Heart right ventricle (tissue), 16 donors: Measurements from ENCODE around the gene SS18L1. TPM values are rescaled to one million over a fixed set of nuclear protein-coding genes. Genes with fewer than 3 reads are reported as not detected.

Experiments used
- ATAC-seq, 8 donors: fragments of 200-7000 bp; cut with Tn5 transposase; one replicate each; pipeline ENCODE4 v1.9.1; 2020; ENCODE audit warnings: mild to moderate bottlenecking in 8 of 8, moderate library complexity in 8 of 8, moderate number of reproducible peaks in 1 of 8
- DNase-seq, 2 donors: peaks; one replicate each; pipeline ENCODE4 v3.0.0-alpha.2; 2020
- H3K27ac ChIP-seq, 10 donors: fragments of 200-600 bp; sonication (generic) in 2 of 10; one replicate each; pipeline versions ENCODE4 v1.5.0 to v1.8.0; 2020 to 2022; ENCODE audit warnings: mild to moderate bottlenecking in 3 of 10
- H3K27me3 ChIP-seq, 7 donors: fragments of 200-600 bp; one replicate each; pipeline ENCODE4 v1.8.0; 2021 to 2022; ENCODE audit warnings: mild to moderate bottlenecking in 2 of 7
- H3K36me3 ChIP-seq, 9 donors: fragments of 200-600 bp; sonication (generic) in 1 of 9; one replicate each; pipeline versions ENCODE4 v1.5.0 to v1.8.0; 2020 to 2022; ENCODE audit warnings: mild to moderate bottlenecking in 2 of 9
- H3K4me1 ChIP-seq, 9 donors: fragments of 200-600 bp; sonication (generic) in 1 of 9; one replicate each; pipeline versions ENCODE4 v1.5.0 to v1.8.0; 2020 to 2022; ENCODE audit warnings: mild to moderate bottlenecking in 4 of 9
- H3K4me3 ChIP-seq, 10 donors: fragments of 200-600 bp; sonication (generic) in 2 of 10; one replicate each; pipeline versions ENCODE4 v1.5.0 to v1.8.0; 2020 to 2022; ENCODE audit warnings: mild to moderate bottlenecking in 7 of 10, moderate library complexity in 2 of 10
- H3K9me3 ChIP-seq, 11 donors: fragments of 200-600 bp in 10 of 11; sonication (generic) in 2 of 11; one replicate each; pipeline versions ENCODE4 v1.5.0 to v1.8.0; 2013 to 2022; ENCODE audit warnings: mild to moderate bottlenecking in 2 of 11, control low read depth in 1 of 11, moderate library complexity in 1 of 11
- CTCF ChIP-seq, 9 donors: fragments of 200-600 bp; sonication (generic) in 2 of 9; IDR thresholded peaks; one replicate each; pipeline versions ENCODE4 v1.5.0 to v1.8.0; 2021 to 2022; ENCODE audit warnings: antibody characterized with exemption in 9 of 9, mild to moderate bottlenecking in 5 of 9, moderate library complexity in 1 of 9
- WGBS, 2 donors: extraction: QIAGEN DNeasy Blood & Tissue Kit; methylation state at CpG; one replicate each; pipeline ENCODE4 v1.1.7; 2013; ENCODE audit warnings: inconsistent platforms in 1 of 2; 5-methylcytosine and 5-hydroxymethylcytosine counted together
- intact Hi-C, 10 donors: fragments of 100-400 bp; cut with DNase I; formaldehyde crosslinking; loops; one replicate each; pipeline versions ENCODE4 v1.11.1 to v1.14.2; 2022
- polyA plus RNA-seq, 2 donors: library from polyadenylated mRNA; stranded (reverse); fragments of 200-250 nt; gene quantifications; one replicate each; pipeline ENCODE4 v1.2.3, GENCODE V29; 2013
- total RNA-seq, 10 donors: library from RNA; stranded (reverse); fragmentation: NEBNext Ultra II Directional in 3 of 10; extraction: Animal tissue kit (Norgen Biotek cat#: 25700) in 3 of 10; gene quantifications; one replicate each; pipeline versions ENCODE4 v1.2.1 to v1.2.4, GENCODE V29; 2021 to 2023
- donor health status: Arrhythmogenic right ventricular cardiomyopathy.
- donor health status: ischemic (EF 13 %, LVEDD 7.1; RV severe dilation, severe dysfunction).
- donor health status: healthy with polysubstance abuse.
- donor health status: DM: no; HTN: yes; CAD: no.
- donor health status: DM: no; HTN: no; CAD: no.
- donor health status: ischemic (EF 25% LVEDD 6.9; RV normal size, moderate dysfunction).
- donor health status: ischemic (EF 25% LVEDD 5.7; RV mildly dilated, moderate dysfunction).
- donor health status: healthy.
- donor health status: DM: yes; HTN: yes; CAD: no.
- donor health status: Ischemic cardiomyopathy.
- donor health status: ischemic (EF 35%, LVEDD 5.7; RV mildly dilated, moderate dysfunction).
- donor health status: nonischemic (EF 11% LVEDD 7.7; RV severe dilation, severe dysfunction).
- donor health status: DM: yes; HTN: yes; CAD: no.
- donor health status: PGD.
- donor health status: ischemic (EF 29% LVEDD 5.4; RV normal size, mild dysfunction).
- donor health status: nonischemic (EF 23%, LVEDD 6.1; RV moderate dilation, normal function).

Gene SS18L1
- total and polyA plus RNA-seq, 12 donors: 5.2 to 22.3 (median 7.4) TPM

GRCh38 chr20:62193079-62194025, 49.8 kb downstream of the SS18L1 start:
- peaks cover 0 to 83% (median 22%) of the 10 kb centered on the region in 9 donors for H3K36me3 ChIP-seq
- no peak overlapping the region for H3K4me3 ChIP-seq
- H3K9me3 ChIP-seq: no peaks in the 10 kb centered on the region
- no peak for TF ChIP-seq CTCF (IDR thresholded peaks at IDR 0.05)
- H3K27me3 ChIP-seq: no peaks in the 10 kb centered on the region
- WGBS, 2 donors: 91 to 92% methylated on average over 29 of the region's 29 CpGs
- intact Hi-C loops: no loop called here
- ATAC-seq (no peak), DNase-seq (peak in 1 of 2 donors; percentile 6)
- peaks cover 0 to 12% (median 0%) of the 10 kb centered on the region in 9 donors for H3K4me1 ChIP-seq
- H3K27ac ChIP-seq: no peak overlapping the region

- ATAC-seq (no peak), DNase-seq (no peak)
- no peaks in the 10 kb centered on the region for H3K27me3 ChIP-seq
- H3K27ac ChIP-seq: no peak overlapping the region
- no peaks in the 10 kb centered on the region for H3K9me3 ChIP-seq
- H3K36me3 ChIP-seq: peaks cover 0 to 86% (median 30%) of the 10 kb centered on the region in 9 donors
- intact Hi-C loops: no loop called here
- no peak overlapping the region for H3K4me3 ChIP-seq
- WGBS, 2 donors: 85 to 90% methylated on average over 8 of the region's 8 CpGs
- no peak for TF ChIP-seq CTCF (IDR thresholded peaks at IDR 0.05)
- H3K4me1 ChIP-seq: peaks cover 0 to 12% (median 0%) of the 10 kb centered on the region in 9 donors
Observed at GRCh38 chr20:62195075-62195405, 51.5 kb downstream of the SS18L1 start.

GRCh38 chr20:62195736-62196135, 52.2 kb downstream of the SS18L1 start:
- H3K4me3 ChIP-seq: no peak overlapping the region
- DNase-seq (peak in 1 of 2 donors; percentile 5), ATAC-seq (no peak)
- intact Hi-C loops: no loop called here
- peaks cover 0 to 12% (median 0%) of the 10 kb centered on the region in 9 donors for H3K4me1 ChIP-seq
- 95 to 96% methylated on average over 10 of the region's 10 CpGs for WGBS, 2 donors
- H3K36me3 ChIP-seq: peaks cover 0 to 86% (median 31%) of the 10 kb centered on the region in 9 donors
- H3K27ac ChIP-seq: no peak overlapping the region
- no peak for TF ChIP-seq CTCF (IDR thresholded peaks at IDR 0.05)
- no peaks in the 10 kb centered on the region for H3K27me3 ChIP-seq
- no peaks in the 10 kb centered on the region for H3K9me3 ChIP-seq

GRCh38 chr20:62196286-62196685, 52.7 kb downstream of the SS18L1 start:
- intact Hi-C loops: no loop called here
- peaks cover 0 to 12% (median 0%) of the 10 kb centered on the region in 9 donors for H3K4me1 ChIP-seq
- H3K4me3 ChIP-seq: no peak overlapping the region
- ATAC-seq: no peak
- DNase-seq: no peak
- peaks cover 0 to 86% (median 36%) of the 10 kb centered on the region in 9 donors for H3K36me3 ChIP-seq
- no peaks in the 10 kb centered on the region for H3K27me3 ChIP-seq
- WGBS, 2 donors: 95 to 96% methylated on average over 10 of the region's 10 CpGs
- H3K27ac ChIP-seq: no peak overlapping the region
- no peak for TF ChIP-seq CTCF (IDR thresholded peaks at IDR 0.05)
- no peaks in the 10 kb centered on the region for H3K9me3 ChIP-seq
